ENCODE results near the gene STARD13.

The STARD13 gene

GRCh38 chr13:33111414-33112110 is 174.0 kb downstream of the STARD13 start:
- no peak for DNase-seq (ENCODE audit: low read depth in 3 of 3)

- no peak for DNase-seq (ENCODE audit: low read depth in 3 of 3)
Measured at GRCh38 chr13:33110713-33111413, 174.7 kb downstream of the STARD13 start.

- DNase-seq (ENCODE audit: low read depth in 3 of 3): no peak
Measured at GRCh38 chr13:33110386-33110712, 175.2 kb downstream of the STARD13 start.

- DNase-seq (ENCODE audit: low read depth in 3 of 3): no peak
Measured at GRCh38 chr13:33109801-33110200, 175.8 kb downstream of the STARD13 start.

- no peak for DNase-seq (ENCODE audit: low read depth in 3 of 3)
Measured at GRCh38 chr13:33109271-33109697, 176.3 kb downstream of the STARD13 start.

- DNase-seq (ENCODE audit: low read depth in 3 of 3): no peak
Measured at GRCh38 chr13:33108620-33109019, 176.9 kb downstream of the STARD13 start.

GRCh38 chr13:33107361-33107760 is 178.2 kb downstream of the STARD13 start:
- no peak for DNase-seq (ENCODE audit: low read depth in 3 of 3)

GRCh38 chr13:33106656-33107360 is 178.7 kb downstream of the STARD13 start:
- no peak for DNase-seq (ENCODE audit: low read depth in 3 of 3)

GRCh38 chr13:33105387-33106005 is 180.1 kb downstream of the STARD13 start:
- no peak for DNase-seq (ENCODE audit: low read depth in 3 of 3)

- DNase-seq (ENCODE audit: low read depth in 3 of 3): no peak
Measured at GRCh38 chr13:33103457-33103856, 182.1 kb downstream of the STARD13 start.

GRCh38 chr13:33101835-33102234 is 183.7 kb downstream of the STARD13 start:
- DNase-seq (ENCODE audit: low read depth in 3 of 3): no peak

GRCh38 chr13:33100886-33101285 is 184.7 kb downstream of the STARD13 start:
- no peak for DNase-seq (ENCODE audit: low read depth in 3 of 3)

GRCh38 chr13:33099860-33100259 is 185.7 kb downstream of the STARD13 start:
- no peak for DNase-seq (ENCODE audit: low read depth in 3 of 3)

- no peak for DNase-seq (ENCODE audit: low read depth in 3 of 3)
Measured at GRCh38 chr13:33096886-33097605, 188.5 kb downstream of the STARD13 start.

GRCh38 chr13:33092073-33092987 is 193.2 kb downstream of the STARD13 start:
- DNase-seq (ENCODE audit: low read depth in 3 of 3): no peak

GRCh38 chr13:33091415-33091774 is 194.2 kb downstream of the STARD13 start:
- no peak for DNase-seq (ENCODE audit: low read depth in 3 of 3)

- no peak for DNase-seq (ENCODE audit: low read depth in 3 of 3)
Measured at GRCh38 chr13:33090755-33091414, 194.7 kb downstream of the STARD13 start.

GRCh38 chr13:33089311-33089710 is 196.2 kb downstream of the STARD13 start:
- DNase-seq (ENCODE audit: low read depth in 3 of 3): no peak

GRCh38 chr13:33087790-33088189 is 197.8 kb downstream of the STARD13 start:
- no peak for DNase-seq (ENCODE audit: low read depth in 3 of 3)

- DNase-seq (ENCODE audit: low read depth in 3 of 3): no peak
Measured at GRCh38 chr13:33087091-33087490, 198.5 kb downstream of the STARD13 start.

Data from stimulated activated CD4-positive, alpha-beta T cell treated with anti-CD3 and anti-CD28 coated beads, TNF-alpha, amount 100 ng/mL, for 4 hours (primary cell).